A673 (cell line): Measurements from ENCODE around the gene VGLL2. TPM values are rescaled to one million over a fixed set of nuclear protein-coding genes. Genes with fewer than 3 reads are reported as not detected.

Experiments used
- BruUV-seq: library from RNA; stranded (reverse); fragments of 400-500 nt; replicated peaks from 2 replicates; lab custom pipeline; 2021; lab: Mats Ljungman, UMichigan
- CTCF ChIA-PET: fragments of 300-600 bp; sonication (Branson Sonifier 250); formaldehyde crosslinking; loops from one replicate; lab custom pipeline; 2022; ENCODE audit warnings: antibody characterized with exemption; lab: Charles Lee
- POLR2A ChIA-PET: fragments of 300-600 bp; sonication (Branson Sonifier 250); formaldehyde crosslinking; loops from one replicate; lab custom pipeline; 2022; ENCODE audit warnings: antibody characterized with exemption; ENCODE audit not compliant: low non-redundant PET; lab: Charles Lee
- DNase-seq: peaks from one replicate; pipeline ENCODE4 v3.0.0-alpha.2; 2015; ENCODE audit warnings: low spot score
- H3K27ac ChIP-seq: fragments of 200-600 bp; sonication (generic); 2 replicates; pipeline ENCODE4 v1.5.1; 2016; ENCODE audit warnings: mixed run types, low read depth, mild to moderate bottlenecking, mixed read lengths, antibody characterized with exemption, low read length; ENCODE audit not compliant: poor library complexity, severe bottlenecking
- H3K27me3 ChIP-seq: fragments of 200-600 bp; sonication (generic); replicated peaks from 2 replicates; pipeline ENCODE4 v1.6.1; 2017; ENCODE audit warnings: mixed run types, low read depth, mild to moderate bottlenecking, mixed read lengths, antibody characterized with exemption, low read length; ENCODE audit not compliant: insufficient read depth, poor library complexity
- H3K36me3 ChIP-seq: fragments of 200-600 bp; sonication (generic); 2 replicates; pipeline ENCODE4 v1.6.1; 2016; ENCODE audit warnings: mixed run types, mild to moderate bottlenecking, mixed read lengths, antibody characterized with exemption, low read length; ENCODE audit not compliant: insufficient read depth, poor library complexity, severe bottlenecking
- H3K4me1 ChIP-seq: fragments of 200-600 bp; sonication (generic); 2 replicates; pipeline ENCODE4 v1.6.1; 2017; ENCODE audit warnings: mixed run types, mild to moderate bottlenecking, mixed read lengths, antibody characterized with exemption, low read length; ENCODE audit not compliant: insufficient read depth, poor library complexity, severe bottlenecking
- H3K4me3 ChIP-seq: fragments of 200-600 bp; sonication (generic); 2 replicates; pipeline ENCODE4 v1.5.1; 2016; ENCODE audit warnings: low read depth, mixed run types, mild to moderate bottlenecking, mixed read lengths, low read length; ENCODE audit not compliant: poor library complexity, severe bottlenecking
- H3K9me3 ChIP-seq: fragments of 200-600 bp; sonication (generic); 2 replicates; pipeline ENCODE4 v1.6.1; 2016; ENCODE audit warnings: mixed run types, low read depth, mild to moderate bottlenecking, mixed read lengths, antibody characterized with exemption, low read length; ENCODE audit not compliant: poor library complexity, severe bottlenecking
- EZH2 ChIP-seq: fragments of 200-600 bp; sonication (generic); IDR thresholded peaks from 2 replicates; pipeline ENCODE4 v1.6.1; 2017; ENCODE audit warnings: borderline replicate concordance, low read depth, mild to moderate bottlenecking, mixed read lengths, antibody characterized with exemption, low read length; ENCODE audit not compliant: poor library complexity, severe bottlenecking
- intact Hi-C: fragments of 100-400 bp; cut with micrococcal nuclease; formaldehyde crosslinking; loops from one replicate; pipeline ENCODE4 v1.10.0; 2022; ENCODE audit not compliant: unreplicated experiment
- total RNA-seq: library from RNA; stranded (reverse); gene quantifications from 2 replicates; pipeline ENCODE4 v1.2.3, GENCODE V29; 2021
- TF ChIP-seq, protein P1 (sequence below): fragments of 300-800, 200-600 bp; sonication (generic); conservative IDR thresholded peaks from 2 replicates; pipeline ENCODE4 v1.5.1; 2017; ENCODE audit warnings: low read depth, mild to moderate bottlenecking, antibody characterized with exemption, low read length, moderate library complexity, mixed read lengths

Gene VGLL2
- total RNA-seq, 1 experiment from 2014 or later, result not detected

DNA sequence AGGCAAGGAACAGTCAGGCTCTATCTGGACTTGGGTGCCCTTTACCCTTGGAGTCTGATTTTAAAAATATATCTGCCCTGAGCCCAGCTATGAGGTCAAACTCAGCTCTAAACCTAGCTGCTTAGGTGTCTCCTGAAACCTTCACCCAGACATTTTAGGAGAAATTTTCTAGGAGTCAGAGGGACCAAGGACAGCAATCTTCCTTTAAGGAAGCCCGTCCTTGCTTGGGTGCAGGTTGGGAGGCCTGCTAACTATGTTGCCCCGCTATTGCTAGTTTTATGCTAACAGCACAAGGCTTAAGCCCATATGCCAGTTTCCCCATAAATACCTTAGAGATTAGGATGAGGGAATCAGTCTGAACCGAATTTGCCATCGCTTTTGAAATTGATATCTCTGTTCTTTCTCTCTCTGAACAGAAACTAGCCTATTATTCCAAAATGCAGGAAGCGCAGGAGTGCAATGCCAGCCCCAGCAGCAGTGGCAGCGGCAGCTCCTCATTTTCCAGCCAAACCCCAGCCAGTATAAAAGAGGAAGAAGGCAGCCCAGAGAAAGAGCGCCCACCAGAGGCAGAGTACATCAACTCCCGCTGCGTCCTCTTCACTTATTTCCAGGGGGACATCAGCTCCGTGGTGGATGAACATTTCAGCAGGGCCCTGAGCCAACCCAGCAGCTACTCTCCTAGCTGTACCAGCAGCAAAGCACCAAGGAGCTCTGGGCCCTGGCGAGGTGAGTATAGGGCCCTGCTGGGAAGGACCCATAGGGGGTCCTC lies 2.6 kb downstream of the VGLL2 start:
- H3K9me3 ChIP-seq, result no peaks in the 10 kb centered on the region
- ChIA-PET CTCF (no interaction called here), POLR2A (no interaction called here)
- H3K36me3 ChIP-seq, result no peaks in the 10 kb centered on the region
- BruUV-seq, result no TSS peak
- intact Hi-C loops, result no loop called here
- peaks cover 99% of the 10 kb centered on the region for H3K27me3 ChIP-seq
- H3K4me1 ChIP-seq, result peaks cover 13% of the 10 kb centered on the region
- no peak for DNase-seq
- H3K4me3 ChIP-seq, result no peak overlapping the region
- H3K27ac ChIP-seq, result no peak overlapping the region
- TF ChIP-seq, protein P1, sequence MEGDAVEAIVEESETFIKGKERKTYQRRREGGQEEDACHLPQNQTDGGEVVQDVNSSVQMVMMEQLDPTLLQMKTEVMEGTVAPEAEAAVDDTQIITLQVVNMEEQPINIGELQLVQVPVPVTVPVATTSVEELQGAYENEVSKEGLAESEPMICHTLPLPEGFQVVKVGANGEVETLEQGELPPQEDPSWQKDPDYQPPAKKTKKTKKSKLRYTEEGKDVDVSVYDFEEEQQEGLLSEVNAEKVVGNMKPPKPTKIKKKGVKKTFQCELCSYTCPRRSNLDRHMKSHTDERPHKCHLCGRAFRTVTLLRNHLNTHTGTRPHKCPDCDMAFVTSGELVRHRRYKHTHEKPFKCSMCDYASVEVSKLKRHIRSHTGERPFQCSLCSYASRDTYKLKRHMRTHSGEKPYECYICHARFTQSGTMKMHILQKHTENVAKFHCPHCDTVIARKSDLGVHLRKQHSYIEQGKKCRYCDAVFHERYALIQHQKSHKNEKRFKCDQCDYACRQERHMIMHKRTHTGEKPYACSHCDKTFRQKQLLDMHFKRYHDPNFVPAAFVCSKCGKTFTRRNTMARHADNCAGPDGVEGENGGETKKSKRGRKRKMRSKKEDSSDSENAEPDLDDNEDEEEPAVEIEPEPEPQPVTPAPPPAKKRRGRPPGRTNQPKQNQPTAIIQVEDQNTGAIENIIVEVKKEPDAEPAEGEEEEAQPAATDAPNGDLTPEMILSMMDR, result peak; percentile 38
- no peak for TF ChIP-seq EZH2

GRCh38 chr6:117268924-117269323 lies 3.6 kb downstream of the VGLL2 start:
- ChIA-PET CTCF (no interaction called here), POLR2A (no interaction called here)
- H3K36me3 ChIP-seq, result no peaks in the 10 kb centered on the region
- no peak overlapping the region for H3K4me3 ChIP-seq
- H3K9me3 ChIP-seq, result no peaks in the 10 kb centered on the region
- peaks cover 13% of the 10 kb centered on the region for H3K4me1 ChIP-seq
- BruUV-seq, result no TSS peak
- intact Hi-C loops, result no loop called here
- TF ChIP-seq, protein P1, result no peak
- TF ChIP-seq EZH2, result no peak
- H3K27me3 ChIP-seq, result peaks cover 99% of the 10 kb centered on the region
- H3K27ac ChIP-seq, result no peak overlapping the region
- DNase-seq, result no peak

DNA sequence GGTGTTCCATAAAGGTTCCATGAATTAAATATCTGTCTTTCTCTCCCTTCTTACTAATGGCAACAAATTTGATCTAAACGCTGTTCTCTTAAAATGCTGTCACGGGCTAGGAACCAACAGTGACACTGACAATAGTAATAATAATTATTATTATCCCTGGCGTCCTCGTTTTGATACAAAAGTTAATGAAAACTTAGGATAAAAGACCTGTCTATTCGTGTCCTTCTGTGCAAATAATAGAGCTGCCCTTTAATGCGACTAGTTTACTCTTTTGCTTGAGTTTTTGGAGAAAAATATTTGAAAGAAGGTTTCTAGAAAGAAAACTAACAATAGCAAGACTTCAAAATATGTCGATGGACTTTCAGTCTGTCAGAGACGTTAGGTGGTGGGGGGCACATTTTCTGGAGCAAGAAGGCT lies 4.3 kb downstream of the VGLL2 start:
- Histone ChIP-seq H3K27me3 (peaks cover 99% of the 10 kb centered on the region), H3K4me1 (peaks cover 13% of the 10 kb centered on the region), H3K36me3 (no peaks in the 10 kb centered on the region), H3K27ac (no peak overlapping the region), H3K4me3 (no peak overlapping the region), H3K9me3 (no peaks in the 10 kb centered on the region)
- DNase-seq, result no peak
- ChIA-PET POLR2A (no interaction called here), CTCF (no interaction called here)
- intact Hi-C loops, result no loop called here
- TF ChIP-seq EZH2, result no peak
- TF ChIP-seq, protein P1, result no peak
- no TSS peak for BruUV-seq
